GM12878 (cell line): ENCODE measurements around the gene GMDS. TPM values are rescaled to one million over a fixed set of nuclear protein-coding genes. Genes with fewer than 3 reads are reported as not detected.

ENCODE experiments used
- ATAC-seq: fragments of 200-7000 bp; cut with Tn5 transposase; 3 replicates; pipeline ENCODE4 v1.9.1; 2020; ENCODE audit warnings: mild to moderate bottlenecking, moderate library complexity
- BruUV-seq: library from RNA; stranded (reverse); fragments of 400-500 nt; replicated peaks from 2 replicates; lab custom pipeline; 2021; lab: Mats Ljungman, UMichigan
- CTCF ChIA-PET: fragments of 300-600 bp; sonication (Branson Sonifier 250); formaldehyde crosslinking; extraction: SDS; loops from one replicate; lab custom pipeline; 2021; ENCODE audit warnings: inconsistent platforms; lab: Yijun Ruan, JAX
- POLR2A ChIA-PET: fragments of 350-600 bp; formaldehyde crosslinking; extraction: SDS; loops from one replicate; lab custom pipeline; 2021; ENCODE audit warnings: inconsistent platforms; lab: Charles Lee
- RAD21 ChIA-PET: fragments of 300-600 bp; sonication (Branson Sonifier 250); formaldehyde crosslinking; loops from one replicate; lab custom pipeline; 2023; ENCODE audit warnings: antibody characterized with exemption; ENCODE audit not compliant: unreplicated experiment; lab: Charles Lee
- SMC1A ChIA-PET: fragments of 300-600 bp; sonication (Branson Sonifier 250); formaldehyde crosslinking; loops from one replicate; lab custom pipeline; 2023; ENCODE audit not compliant: unreplicated experiment, uncharacterized antibody; lab: Charles Lee
- DNase-seq: peaks from one replicate; pipeline ENCODE4 v3.0.0-alpha.2; 2011; ENCODE audit warnings: low read depth, low spot score
- FAIRE-seq: peaks from 3 replicates; lab custom pipeline; 2011; peaks lifted over from hg19 to GRCh38; lab: Jason Lieb, UNC
- H2AFZ ChIP-seq: 2 replicates; pipeline ENCODE4 v1.6.0; 2011; ENCODE audit warnings: low read depth, low read length, control low read depth; ENCODE audit not compliant: control insufficient read depth
- H3K27ac ChIP-seq: 2 replicates; pipeline ENCODE4 v1.5.1; 2011; ENCODE audit warnings: control low read depth; ENCODE audit not compliant: control insufficient read depth, insufficient read depth
- H3K27me3 ChIP-seq, 2 experiments: replicated peaks in 1 of 2; 2 replicates each; pipeline versions ENCODE4 v1.6.0 to v1.6.1; 2011; ENCODE audit warnings: low read length in 1 of 2; ENCODE audit not compliant: control insufficient read depth in 2 of 2, insufficient read depth in 2 of 2
- H3K36me3 ChIP-seq, 2 experiments: 2 replicates each; pipeline ENCODE4 v1.5.1; 2011; ENCODE audit warnings: low read length in 1 of 2; ENCODE audit not compliant: control insufficient read depth in 2 of 2, insufficient read depth in 2 of 2
- H3K4me1 ChIP-seq: 2 replicates; pipeline ENCODE4 v1.6.1; 2011; ENCODE audit warnings: mild to moderate bottlenecking, low read length, moderate library complexity, mixed read lengths; ENCODE audit not compliant: control insufficient read depth, insufficient read depth
- H3K4me2 ChIP-seq: 2 replicates; pipeline ENCODE4 v1.6.0; 2011; ENCODE audit warnings: control low read depth; ENCODE audit not compliant: control insufficient read depth, insufficient read depth
- H3K4me3 ChIP-seq: fragments of 200-600 bp; sonication (generic); 2 replicates; pipeline ENCODE4 v1.5.1; 2016
- H3K79me2 ChIP-seq: 2 replicates; pipeline ENCODE4 v1.6.0; 2011; ENCODE audit warnings: low read length; ENCODE audit not compliant: control insufficient read depth, insufficient read depth
- H3K9ac ChIP-seq: 2 replicates; pipeline ENCODE4 v1.8.0; 2011; ENCODE audit warnings: low read length, control low read depth, mixed read lengths; ENCODE audit not compliant: control insufficient read depth, insufficient read depth
- H3K9me3 ChIP-seq: replicated peaks from 3 replicates; pipeline ENCODE4 v1.5.1; 2011; ENCODE audit warnings: mild to moderate bottlenecking, low read length; ENCODE audit not compliant: control insufficient read depth, insufficient read depth
- H4K20me1 ChIP-seq: 2 replicates; pipeline ENCODE4 v1.6.0; 2011; ENCODE audit not compliant: control insufficient read depth, insufficient read depth
- ATF7 ChIP-seq: fragments of 450-650 bp; IDR thresholded peaks from 2 replicates; pipeline ENCODE4 v1.6.1; 2016; ENCODE audit warnings: low read depth, mild to moderate bottlenecking
- BACH1 ChIP-seq: fragments of 450-650 bp; IDR thresholded peaks from 2 replicates; pipeline ENCODE4 v1.6.1; 2017; ENCODE audit warnings: mild to moderate bottlenecking, borderline replicate concordance
- BCL3 ChIP-seq: IDR thresholded peaks from 2 replicates; pipeline ENCODE4 v1.6.1; 2011; ENCODE audit warnings: borderline replicate concordance, low read depth, mild to moderate bottlenecking, moderate library complexity, low read length; ENCODE audit not compliant: insufficient read depth, poor library complexity, severe bottlenecking
- CBX5 ChIP-seq: sonication (generic); IDR thresholded peaks from 2 replicates; pipeline ENCODE4 v1.6.1; 2016; ENCODE audit warnings: low read depth, moderate library complexity, mild to moderate bottlenecking, inconsistent platforms
- ESRRA ChIP-seq: IDR thresholded peaks from 2 replicates; pipeline ENCODE4 v1.6.1; 2012; ENCODE audit warnings: mild to moderate bottlenecking, low read length, improper control_type of control experiment
- EZH2 ChIP-seq: IDR thresholded peaks from 2 replicates; pipeline ENCODE4 v1.6.1; 2012; ENCODE audit warnings: low read depth, mild to moderate bottlenecking, control low read depth, inconsistent platforms, low read length, borderline replicate concordance; ENCODE audit not compliant: control insufficient read depth
- GABPA ChIP-seq: IDR thresholded peaks from 2 replicates; pipeline ENCODE4 v1.6.1; 2014; ENCODE audit warnings: antibody characterized with exemption, low read depth, mild to moderate bottlenecking, inconsistent platforms
- PML ChIP-seq: IDR thresholded peaks from 2 replicates; pipeline ENCODE4 v1.6.1; 2012; ENCODE audit warnings: low read length, inconsistent platforms
- SMAD1 ChIP-seq: fragments of 450-650 bp; IDR thresholded peaks from 2 replicates; pipeline ENCODE4 v1.6.1; 2018; ENCODE audit warnings: mild to moderate bottlenecking, low read depth; ENCODE audit not compliant: partially characterized antibody
- ZBTB4 ChIP-seq: fragments of 450-650 bp; formaldehyde crosslinking; IDR thresholded peaks from 2 replicates; pipeline ENCODE4 v1.4.0; 2022; ENCODE audit warnings: mild to moderate bottlenecking, moderate library complexity
- ZNF207 ChIP-seq: fragments of 450-650 bp; IDR thresholded peaks from 2 replicates; pipeline ENCODE4 v1.6.1; 2014; ENCODE audit warnings: antibody characterized with exemption, mild to moderate bottlenecking, borderline replicate concordance
- whole genome bisulfite sequencing: methylation state at CpG from one replicate; pipeline ENCODE4 v1.1.6; 2016; ENCODE audit warnings: low lambda C conversion rate; ENCODE audit not compliant: insufficient replicate concordance, insufficient coverage; ENCODE audit errors: missing lambda C conversion rate; 5-methylcytosine and 5-hydroxymethylcytosine counted together
- in situ Hi-C: fragments of 300-500 bp; cut with MboI; formaldehyde crosslinking; loops from 9 replicates; pipeline ENCODE4 v1.14.3; 2018; ENCODE audit warnings: mixed read lengths
- intact Hi-C: fragments of 100-400 bp; cut with micrococcal nuclease; formaldehyde crosslinking; loops from one replicate; pipeline ENCODE4 v1.14.2; 2022; ENCODE audit not compliant: unreplicated experiment
- polyA plus RNA-seq, 11 experiments: library from polyadenylated mRNA; depleted of rRNA in 4 of 11; unstranded in 6 of 11; stranded (reverse) in 5 of 11; fragments of >200 nt; fragmentation: Nextera tagmentation in 4 of 11; fragmentation: Illumina TruSeq in 1 of 11; extraction: Ambion mirVana in 4 of 11; extraction: Trizol in 1 of 11; gene quantifications; 1 replicate in 1 of 11; 2 replicates in 10 of 11; pipeline versions ENCODE4 v1.2.1 to v1.2.3, GENCODE V29; 2011 to 2016; ENCODE audit warnings: inconsistent platforms in 2 of 11, missing spikeins in 2 of 11, low read depth in 1 of 11
- total RNA-seq, 4 experiments: library from RNA; depleted of rRNA in 3 of 4; stranded (reverse); fragments of >200 nt in 3 of 4; fragmentation: Illumina TruSeq in 1 of 4; extraction: Trizol in 1 of 4; gene quantifications; 2 replicates each; pipeline versions ENCODE4 v1.2.1 to v1.2.3, GENCODE V29; 2013 to 2021
- TF ChIP-seq, protein P1 (sequence below): fragments of 450-650 bp; IDR thresholded peaks from 2 replicates; pipeline ENCODE4 v1.6.1; 2017; ENCODE audit warnings: mild to moderate bottlenecking, moderate library complexity
- TF ChIP-seq, protein P2 (sequence below): IDR thresholded peaks from 2 replicates; pipeline ENCODE4 v1.6.1; 2012; ENCODE audit warnings: low read length, inconsistent platforms

GMDS gene
- total and polyA plus RNA-seq, 10 of the 15 experiments (the other 5 are each of a cell fraction or from before 2014, with no cell fraction given) = 0.61 to 53.8 (median 29.3) TPM

DNA sequence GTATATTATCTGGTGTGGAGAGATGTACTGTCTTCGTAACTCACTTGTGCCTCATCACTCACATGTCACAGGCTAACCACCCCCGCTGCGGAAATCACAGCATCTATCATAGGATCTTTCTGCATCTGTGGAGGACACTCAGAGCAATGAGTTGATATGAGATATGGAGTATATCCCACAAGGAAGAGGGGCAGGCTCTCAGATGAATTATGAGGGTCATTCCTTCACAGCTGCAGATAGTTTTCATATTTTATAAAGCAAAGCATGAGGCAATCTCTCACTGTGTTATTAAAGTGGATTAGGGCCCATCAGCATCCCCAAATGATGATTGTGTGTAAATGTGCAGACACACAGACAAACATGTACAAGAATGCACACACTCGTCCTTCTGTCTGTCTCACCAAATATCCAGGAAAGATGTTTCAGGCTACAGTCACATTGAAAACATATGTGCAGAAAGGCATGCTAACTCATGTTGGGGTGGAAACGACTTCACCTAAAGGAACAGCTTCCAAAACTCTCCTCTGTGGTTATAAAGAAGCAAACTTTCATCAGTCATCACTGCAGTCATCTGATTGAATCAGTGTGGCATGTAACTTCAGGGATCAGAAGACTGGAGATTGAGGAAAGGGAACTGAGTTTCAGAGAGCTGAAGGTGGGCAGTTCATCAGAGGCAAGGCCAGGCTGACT, 471.0 kb downstream of the GMDS start:
- ChIA-PET CTCF (no interaction called here), SMC1A (no interaction called here), RAD21 (no interaction called here), POLR2A (no interaction called here)
- H4K20me1 ChIP-seq = no peaks in the 10 kb centered on the region
- no peak overlapping the region for H3K4me3 ChIP-seq
- H2AFZ ChIP-seq = no peak overlapping the region
- H3K27ac ChIP-seq = no peak overlapping the region
- peaks cover 10% of the 10 kb centered on the region; the same call in 1 of the 2 replicates for H3K4me1 ChIP-seq
- ATAC-seq (no peak), DNase-seq (no peak), FAIRE-seq (no peak)
- no peak overlapping the region for H3K4me2 ChIP-seq
- no peaks in the 10 kb centered on the region for H3K79me2 ChIP-seq
- WGBS = 74% methylated on average over 5 of the region's 5 CpGs
- H3K9ac ChIP-seq = no peak overlapping the region
- no peaks in the 10 kb centered on the region for H3K36me3 ChIP-seq
- no TSS peak for BruUV-seq
- in situ Hi-C loops = no loop called here
- intact Hi-C loops = loop anchor here (10.0 kb wide), 1 partner anchor 170 kb away; the partner anchor contains the start of gene FOXC1
- H3K9me3 ChIP-seq = no peaks in the 10 kb centered on the region
- H3K27me3 ChIP-seq = no peaks in the 10 kb centered on the region
- no peak for TF ChIP-seq GABPA
- TF ChIP-seq, protein P1, sequence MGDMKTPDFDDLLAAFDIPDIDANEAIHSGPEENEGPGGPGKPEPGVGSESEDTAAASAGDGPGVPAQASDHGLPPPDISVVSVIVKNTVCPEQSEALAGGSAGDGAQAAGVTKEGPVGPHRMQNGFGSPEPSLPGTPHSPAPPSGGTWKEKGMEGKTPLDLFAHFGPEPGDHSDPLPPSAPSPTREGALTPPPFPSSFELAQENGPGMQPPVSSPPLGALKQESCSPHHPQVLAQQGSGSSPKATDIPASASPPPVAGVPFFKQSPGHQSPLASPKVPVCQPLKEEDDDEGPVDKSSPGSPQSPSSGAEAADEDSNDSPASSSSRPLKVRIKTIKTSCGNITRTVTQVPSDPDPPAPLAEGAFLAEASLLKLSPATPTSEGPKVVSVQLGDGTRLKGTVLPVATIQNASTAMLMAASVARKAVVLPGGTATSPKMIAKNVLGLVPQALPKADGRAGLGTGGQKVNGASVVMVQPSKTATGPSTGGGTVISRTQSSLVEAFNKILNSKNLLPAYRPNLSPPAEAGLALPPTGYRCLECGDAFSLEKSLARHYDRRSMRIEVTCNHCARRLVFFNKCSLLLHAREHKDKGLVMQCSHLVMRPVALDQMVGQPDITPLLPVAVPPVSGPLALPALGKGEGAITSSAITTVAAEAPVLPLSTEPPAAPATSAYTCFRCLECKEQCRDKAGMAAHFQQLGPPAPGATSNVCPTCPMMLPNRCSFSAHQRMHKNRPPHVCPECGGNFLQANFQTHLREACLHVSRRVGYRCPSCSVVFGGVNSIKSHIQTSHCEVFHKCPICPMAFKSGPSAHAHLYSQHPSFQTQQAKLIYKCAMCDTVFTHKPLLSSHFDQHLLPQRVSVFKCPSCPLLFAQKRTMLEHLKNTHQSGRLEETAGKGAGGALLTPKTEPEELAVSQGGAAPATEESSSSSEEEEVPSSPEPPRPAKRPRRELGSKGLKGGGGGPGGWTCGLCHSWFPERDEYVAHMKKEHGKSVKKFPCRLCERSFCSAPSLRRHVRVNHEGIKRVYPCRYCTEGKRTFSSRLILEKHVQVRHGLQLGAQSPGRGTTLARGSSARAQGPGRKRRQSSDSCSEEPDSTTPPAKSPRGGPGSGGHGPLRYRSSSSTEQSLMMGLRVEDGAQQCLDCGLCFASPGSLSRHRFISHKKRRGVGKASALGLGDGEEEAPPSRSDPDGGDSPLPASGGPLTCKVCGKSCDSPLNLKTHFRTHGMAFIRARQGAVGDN = no peak
- TF ChIP-seq EZH2 = no peak
- no peak for TF ChIP-seq SMAD1
- no peak for TF ChIP-seq PML
- TF ChIP-seq ZNF207 = no peak
- no peak for TF ChIP-seq CBX5
- TF ChIP-seq BCL3 = no peak
- TF ChIP-seq BACH1 = no peak
- TF ChIP-seq, protein P2, sequence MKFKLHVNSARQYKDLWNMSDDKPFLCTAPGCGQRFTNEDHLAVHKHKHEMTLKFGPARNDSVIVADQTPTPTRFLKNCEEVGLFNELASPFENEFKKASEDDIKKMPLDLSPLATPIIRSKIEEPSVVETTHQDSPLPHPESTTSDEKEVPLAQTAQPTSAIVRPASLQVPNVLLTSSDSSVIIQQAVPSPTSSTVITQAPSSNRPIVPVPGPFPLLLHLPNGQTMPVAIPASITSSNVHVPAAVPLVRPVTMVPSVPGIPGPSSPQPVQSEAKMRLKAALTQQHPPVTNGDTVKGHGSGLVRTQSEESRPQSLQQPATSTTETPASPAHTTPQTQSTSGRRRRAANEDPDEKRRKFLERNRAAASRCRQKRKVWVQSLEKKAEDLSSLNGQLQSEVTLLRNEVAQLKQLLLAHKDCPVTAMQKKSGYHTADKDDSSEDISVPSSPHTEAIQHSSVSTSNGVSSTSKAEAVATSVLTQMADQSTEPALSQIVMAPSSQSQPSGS = no peak
- TF ChIP-seq ZBTB4 = no peak
- TF ChIP-seq ESRRA = no peak
- no peak for TF ChIP-seq ATF7
